GM13977 (cell line): ENCODE measurements around the gene ANTXRL.

Source experiments
- DNase-seq: peaks from one replicate; pipeline ENCODE4 v3.0.0; 2012; ENCODE audit warnings: low spot score
- CTCF ChIP-seq: IDR thresholded peaks from 2 replicates; pipeline ENCODE4 v1.5.1; 2012; ENCODE audit warnings: mild to moderate bottlenecking, control low read depth; ENCODE audit not compliant: insufficient read depth; ENCODE audit errors: extremely low read depth, missing control alignments
- in situ Hi-C: fragments of 300-500 bp; cut with MboI; formaldehyde crosslinking; loops from one replicate; pipeline ENCODE4 v1.12.0; 2022; ENCODE audit warnings: low sequenced_read_pairs, low pct_unique_long_range_greater_than_20kb, mixed read lengths, inconsistent platforms; ENCODE audit not compliant: unreplicated experiment

Gene ANTXRL

GRCh38 chr10:46289209-46289810 is 2.5 kb downstream of the ANTXRL start:
- no peak for DNase-seq
- in situ Hi-C loops: loop anchor here (25.0 kb wide), 1 partner anchor 1098 kb away; the partner anchor contains the start of gene ZNF488
- TF ChIP-seq CTCF: no peak

GRCh38 chr10:46290101-46290886 is 3.5 kb downstream of the ANTXRL start:
- in situ Hi-C loops: loop anchor here (25.0 kb wide), 1 partner anchor 1097 kb away; the partner anchor contains the start of gene ZNF488

GRCh38 chr10:46291817-46292572 is 5.2 kb downstream of the ANTXRL start:
- no peak for TF ChIP-seq CTCF
- in situ Hi-C loops: loop anchor here (25.0 kb wide), 1 partner anchor 1095 kb away; the partner anchor contains the start of gene ZNF488
- DNase-seq: no peak

More at GRCh38 chr10:46290101-46290886, 3.5 kb downstream of the ANTXRL start:
- no peak for DNase-seq
- TF ChIP-seq CTCF: no peak

- in situ Hi-C loops: loop anchor here (25.0 kb wide), 1 partner anchor 1095 kb away; the partner anchor contains the start of gene ZNF488
- TF ChIP-seq CTCF: no peak
- no peak for DNase-seq
These were observed 5.8 kb downstream of the ANTXRL start for GRCh38 chr10:46292573-46293023.

GRCh38 chr10:46293228-46293627 is 6.4 kb downstream of the ANTXRL start:
- DNase-seq: no peak
- in situ Hi-C loops: loop anchor here (25.0 kb wide), 1 partner anchor 1094 kb away; the partner anchor contains the start of gene ZNF488
- no peak for TF ChIP-seq CTCF
